CD4-positive, alpha-beta memory T cell (primary cell): ENCODE measurements around the gene LPP. TPM values are rescaled to one million over a fixed set of nuclear protein-coding genes. Genes with fewer than 3 reads are reported as not detected.
A peak's percentile ranks its signal among the peaks of the same experiment; 100 is the strongest.

Source experiments
- CTCF ChIA-PET: fragments of 350-600 bp; sonication (Branson Sonifier 250); formaldehyde crosslinking; loops from one replicate; lab custom pipeline; 2021; ENCODE audit warnings: inconsistent platforms; ENCODE audit not compliant: partially characterized antibody; lab: Charles Lee
- POLR2A ChIA-PET: fragments of 350-600 bp; sonication (Branson Sonifier 250); formaldehyde crosslinking; loops from one replicate; lab custom pipeline; 2021; ENCODE audit not compliant: partially characterized antibody; lab: Charles Lee
- DNase-seq, 5 donors: peaks; one replicate each; pipeline versions ENCODE4 v3.0.0 to v3.0.0-alpha.2; 2020 to 2022; ENCODE audit warnings: mixed read lengths in 1 of 5
- H3K27ac ChIP-seq: one replicate; pipeline ENCODE4 v1.7.0; 2013; ENCODE audit warnings: low read depth, low read length
- H3K27me3 ChIP-seq: 2 replicates; pipeline ENCODE4 v1.7.0; 2013; ENCODE audit warnings: mild to moderate bottlenecking, low read length, moderate library complexity; ENCODE audit not compliant: insufficient read depth
- H3K36me3 ChIP-seq: 2 replicates; pipeline ENCODE4 v1.7.0; 2013; ENCODE audit warnings: mild to moderate bottlenecking, low read length, moderate library complexity; ENCODE audit not compliant: insufficient read depth
- H3K4me1 ChIP-seq: 2 replicates; pipeline ENCODE4 v1.7.0; 2013; ENCODE audit warnings: mild to moderate bottlenecking, low read length, moderate library complexity; ENCODE audit not compliant: insufficient read depth
- H3K4me3 ChIP-seq, 2 donors: one replicate each; pipeline ENCODE4 v1.7.0; 2013; ENCODE audit warnings: low read length in 2 of 2, mild to moderate bottlenecking in 1 of 2
- H3K9me3 ChIP-seq, 2 donors: one replicate each; pipeline ENCODE4 v1.7.0; 2013; ENCODE audit warnings: low read length in 2 of 2, control low read depth in 1 of 2; ENCODE audit not compliant: control insufficient read depth in 1 of 2
- H3K27ac Mint-ChIP-seq, 7 donors: one replicate each; pipeline ENCODE4 v1.8.0; 2020 to 2021; ENCODE audit warnings: mixed read lengths in 7 of 7, mild to moderate bottlenecking in 6 of 7, inconsistent platforms in 3 of 7, moderate library complexity in 3 of 7
- H3K27me3 Mint-ChIP-seq, 2 donors: one replicate each; pipeline ENCODE4 v1.8.0; 2020 to 2021; ENCODE audit warnings: mixed read lengths in 2 of 2
- H3K36me3 Mint-ChIP-seq, 2 donors: one replicate each; pipeline ENCODE4 v1.8.0; 2020 to 2021; ENCODE audit warnings: mixed read lengths in 2 of 2, inconsistent platforms in 1 of 2, mild to moderate bottlenecking in 1 of 2
- H3K4me1 Mint-ChIP-seq, 4 donors: one replicate each; pipeline ENCODE4 v1.8.0; 2020 to 2021; ENCODE audit warnings: mixed read lengths in 4 of 4, mild to moderate bottlenecking in 1 of 4
- H3K4me3 Mint-ChIP-seq, 8 donors: one replicate each; pipeline ENCODE4 v1.8.0; 2020 to 2021; ENCODE audit warnings: mixed read lengths in 8 of 8, mild to moderate bottlenecking in 7 of 8, moderate library complexity in 6 of 8, inconsistent platforms in 3 of 8
- H3K9me3 Mint-ChIP-seq, 8 donors: one replicate each; pipeline ENCODE4 v1.8.0; 2020 to 2021; ENCODE audit warnings: mixed read lengths in 8 of 8, mild to moderate bottlenecking in 5 of 8, inconsistent platforms in 3 of 8, moderate library complexity in 1 of 8
- intact Hi-C: fragments of 100-400 bp; cut with micrococcal nuclease; formaldehyde crosslinking; loops from one replicate; pipeline ENCODE4 v1.15.1; 2023
- polyA plus RNA-seq, 2 donors: library from polyadenylated mRNA; unstranded; fragments of 300-500 nt; fragmentation: Illumina TruSeq; gene quantifications; one replicate each; pipeline ENCODE4 v1.2.3, GENCODE V29; 2021
- total RNA-seq, 2 experiments: library from RNA; stranded (reverse); gene quantifications; one replicate each; pipeline ENCODE4 v1.2.3, GENCODE V29; 2021

Gene LPP
- total and polyA plus RNA-seq, 4 experiments from 2014 or later, result 10.4 to 27.2 (median 24.7) TPM

GRCh38 chr3:188518835-188519452 is 365.0 kb downstream of the LPP start:
- Mint-ChIP-seq H3K27me3 (no peaks in the 10 kb centered on the region), H3K9me3 (no peaks in the 10 kb centered on the region), H3K4me1 (peaks cover 0 to 4% (median 2%) of the 10 kb centered on the region in 4 donors), H3K4me3 (no peak overlapping the region), H3K36me3 (peaks cover 5 to 22% of the 10 kb centered on the region in 2 donors), H3K27ac (no peak overlapping the region)
- POLR2A ChIA-PET, result no interaction called here
- H3K9me3 ChIP-seq, result no peaks in the 10 kb centered on the region
- no peak for DNase-seq
- no peaks in the 10 kb centered on the region for H3K27me3 ChIP-seq
- no peaks in the 10 kb centered on the region for H3K36me3 ChIP-seq
- no peak overlapping the region for H3K4me3 ChIP-seq
- H3K4me1 ChIP-seq, result no peaks in the 10 kb centered on the region
- intact Hi-C loops, result no loop called here
- H3K27ac ChIP-seq, result no peak overlapping the region
- CTCF ChIA-PET, result no interaction called here

GRCh38 chr3:188520466-188520865 is 366.5 kb downstream of the LPP start:
- peaks cover 0 to 2% (median under 1%) of the 10 kb centered on the region in 4 donors for H3K4me1 Mint-ChIP-seq
- no peaks in the 10 kb centered on the region for H3K36me3 ChIP-seq
- CTCF ChIA-PET, result no interaction called here
- H3K4me3 ChIP-seq, result no peak overlapping the region
- no peak overlapping the region for H3K27ac Mint-ChIP-seq
- POLR2A ChIA-PET, result no interaction called here
- H3K9me3 ChIP-seq, result no peaks in the 10 kb centered on the region
- H3K36me3 Mint-ChIP-seq, result peaks cover 20 to 31% of the 10 kb centered on the region in 2 donors
- intact Hi-C loops, result no loop called here
- H3K27me3 Mint-ChIP-seq, result no peaks in the 10 kb centered on the region
- no peak for DNase-seq
- no peaks in the 10 kb centered on the region for H3K27me3 ChIP-seq
- no peaks in the 10 kb centered on the region for H3K4me1 ChIP-seq
- no peak overlapping the region for H3K27ac ChIP-seq
- H3K4me3 Mint-ChIP-seq, result no peak overlapping the region
- no peaks in the 10 kb centered on the region for H3K9me3 Mint-ChIP-seq

- POLR2A ChIA-PET, result no interaction called here
- no peaks in the 10 kb centered on the region for H3K9me3 Mint-ChIP-seq
Measured at GRCh38 chr3:188522115-188522514, 368.2 kb downstream of the LPP start.

GRCh38 chr3:188523291-188523690 is 369.3 kb downstream of the LPP start:
- CTCF ChIA-PET, result no interaction called here
- intact Hi-C loops, result no loop called here
- no peak overlapping the region for H3K4me3 ChIP-seq
- H3K36me3 ChIP-seq, result no peaks in the 10 kb centered on the region
- DNase-seq, result no peak
- Mint-ChIP-seq H3K27me3 (no peaks in the 10 kb centered on the region), H3K36me3 (peaks cover 35 to 40% of the 10 kb centered on the region in 2 donors), H3K27ac (peak overlapping the region in 1 of 7 donors; percentile 50), H3K9me3 (no peaks in the 10 kb centered on the region), H3K4me3 (no peak overlapping the region), H3K4me1 (no peaks in the 10 kb centered on the region)
- POLR2A ChIA-PET, result no interaction called here
- H3K9me3 ChIP-seq, result no peaks in the 10 kb centered on the region
- no peaks in the 10 kb centered on the region for H3K4me1 ChIP-seq
- H3K27me3 ChIP-seq, result no peaks in the 10 kb centered on the region
- H3K27ac ChIP-seq, result no peak overlapping the region

More at GRCh38 chr3:188522115-188522514, 368.2 kb downstream of the LPP start:
- Mint-ChIP-seq H3K27me3 (no peaks in the 10 kb centered on the region), H3K4me1 (no peaks in the 10 kb centered on the region), H3K36me3 (peaks cover 34 to 40% of the 10 kb centered on the region in 2 donors), H3K27ac (no peak overlapping the region), H3K4me3 (no peak overlapping the region)
- Histone ChIP-seq H3K4me1 (no peaks in the 10 kb centered on the region), H3K27me3 (no peaks in the 10 kb centered on the region), H3K36me3 (no peaks in the 10 kb centered on the region), H3K27ac (no peak overlapping the region), H3K9me3 (no peaks in the 10 kb centered on the region), H3K4me3 (no peak overlapping the region)
- intact Hi-C loops, result no loop called here
- DNase-seq, result no peak
- CTCF ChIA-PET, result no interaction called here

- CTCF ChIA-PET, result no interaction called here
Measured at GRCh38 chr3:188524052-188524451, 370.1 kb downstream of the LPP start.

GRCh38 chr3:188526057-188526456 is 372.1 kb downstream of the LPP start:
- ChIA-PET POLR2A (no interaction called here), CTCF (no interaction called here)
- no peaks in the 10 kb centered on the region for H3K27me3 ChIP-seq
- H3K36me3 ChIP-seq, result no peaks in the 10 kb centered on the region
- Mint-ChIP-seq H3K27me3 (no peaks in the 10 kb centered on the region), H3K27ac (no peak overlapping the region), H3K36me3 (peaks cover 35 to 43% of the 10 kb centered on the region in 2 donors), H3K4me1 (peaks cover 0 to 5% (median 2%) of the 10 kb centered on the region in 4 donors), H3K9me3 (no peaks in the 10 kb centered on the region), H3K4me3 (peak overlapping the region in 1 of 8 donors; percentile 4)
- H3K9me3 ChIP-seq, result no peaks in the 10 kb centered on the region
- no peak overlapping the region for H3K27ac ChIP-seq
- H3K4me1 ChIP-seq, result no peaks in the 10 kb centered on the region
- no peak for DNase-seq
- intact Hi-C loops, result no loop called here
- H3K4me3 ChIP-seq, result no peak overlapping the region

More at GRCh38 chr3:188524052-188524451, 370.1 kb downstream of the LPP start:
- no peaks in the 10 kb centered on the region for H3K4me1 Mint-ChIP-seq
- Histone ChIP-seq H3K27ac (no peak overlapping the region), H3K36me3 (no peaks in the 10 kb centered on the region), H3K4me3 (no peak overlapping the region), H3K9me3 (no peaks in the 10 kb centered on the region), H3K27me3 (no peaks in the 10 kb centered on the region), H3K4me1 (no peaks in the 10 kb centered on the region)
- no peaks in the 10 kb centered on the region for H3K9me3 Mint-ChIP-seq
- POLR2A ChIA-PET, result no interaction called here
- peaks cover 35 to 40% of the 10 kb centered on the region in 2 donors for H3K36me3 Mint-ChIP-seq
- no peak overlapping the region for H3K4me3 Mint-ChIP-seq
- H3K27ac Mint-ChIP-seq, result peak overlapping the region in 1 of 7 donors; percentile 25
- no peaks in the 10 kb centered on the region for H3K27me3 Mint-ChIP-seq
- DNase-seq, result no peak
- intact Hi-C loops, result no loop called here

- no peaks in the 10 kb centered on the region for H3K27me3 ChIP-seq
Measured at GRCh38 chr3:188527389-188527788, 373.4 kb downstream of the LPP start.

More at GRCh38 chr3:188527389-188527788, 373.4 kb downstream of the LPP start:
- no peak for DNase-seq
- Mint-ChIP-seq H3K4me3 (no peak overlapping the region), H3K27me3 (no peaks in the 10 kb centered on the region), H3K36me3 (peaks cover 35 to 41% of the 10 kb centered on the region in 2 donors), H3K9me3 (no peaks in the 10 kb centered on the region), H3K27ac (peak overlapping the region in 1 of 7 donors; percentile 25), H3K4me1 (peaks cover 0 to 6% (median 4%) of the 10 kb centered on the region in 4 donors)
- no peak overlapping the region for H3K4me3 ChIP-seq
- ChIA-PET CTCF (no interaction called here), POLR2A (no interaction called here)
- no peaks in the 10 kb centered on the region for H3K36me3 ChIP-seq
- intact Hi-C loops, result no loop called here
- no peak overlapping the region for H3K27ac ChIP-seq
- no peaks in the 10 kb centered on the region for H3K4me1 ChIP-seq
- no peaks in the 10 kb centered on the region for H3K9me3 ChIP-seq
